Liver (tissue), 9 donors: ENCODE data around the gene XYLT1. TPM values are rescaled to one million over a fixed set of nuclear protein-coding genes. Genes with fewer than 3 reads are reported as not detected.
"Not testable (repeated sequence)": the region's sequence is repeated elsewhere in the genome, so short reads cannot be mapped to it uniquely, and the experiment has no call there.

Experiments
- DNase-seq: peaks from one replicate; pipeline ENCODE4 v3.0.0-alpha.2; 2017; ENCODE audit warnings: low spot score
- H3K27ac ChIP-seq, 2 donors: one replicate each; pipeline ENCODE4 v1.7.0; 2013; ENCODE audit warnings: inconsistent platforms in 2 of 2, low read length in 2 of 2, control low read depth in 1 of 2, low read depth in 1 of 2, mild to moderate bottlenecking in 1 of 2
- H3K27me3 ChIP-seq, 4 donors: one replicate each; pipeline versions ENCODE4 v1.6.1 to v1.7.0; 2013; ENCODE audit warnings: low read length in 3 of 4, inconsistent platforms in 1 of 4, mild to moderate bottlenecking in 1 of 4, moderate library complexity in 1 of 4; ENCODE audit not compliant: control insufficient read depth in 4 of 4, insufficient read depth in 4 of 4
- H3K36me3 ChIP-seq, 4 donors: one replicate each; pipeline versions ENCODE4 v1.6.1 to v1.7.0; 2013; ENCODE audit warnings: low read length in 3 of 4, mild to moderate bottlenecking in 3 of 4, low read depth in 1 of 4, moderate library complexity in 1 of 4; ENCODE audit not compliant: control insufficient read depth in 4 of 4, insufficient read depth in 3 of 4
- H3K4me1 ChIP-seq, 4 donors: one replicate each; pipeline versions ENCODE4 v1.6.1 to v1.7.0; 2013; ENCODE audit warnings: low read length in 3 of 4, mild to moderate bottlenecking in 3 of 4, moderate library complexity in 1 of 4; ENCODE audit not compliant: control insufficient read depth in 4 of 4, insufficient read depth in 4 of 4
- H3K4me3 ChIP-seq, 3 donors: one replicate each; pipeline versions ENCODE4 v1.6.1 to v1.7.0; 2013; ENCODE audit warnings: low read length in 3 of 3, control low read depth in 1 of 3, low read depth in 1 of 3, mild to moderate bottlenecking in 1 of 3
- H3K9ac ChIP-seq, 2 donors: one replicate each; pipeline ENCODE4 v1.7.0; 2013; ENCODE audit warnings: low read length in 2 of 2, mild to moderate bottlenecking in 2 of 2, moderate library complexity in 2 of 2, control low read depth in 1 of 2, low read depth in 1 of 2
- H3K9me3 ChIP-seq, 4 donors: one replicate each; pipeline versions ENCODE4 v1.6.1 to v1.7.0; 2013; ENCODE audit warnings: low read length in 3 of 4; ENCODE audit not compliant: control insufficient read depth in 4 of 4
- ATF3 ChIP-seq: IDR thresholded peaks from 2 replicates; pipeline ENCODE4 v1.6.1; 2016; ENCODE audit warnings: antibody characterized with exemption
- CTCF ChIP-seq: fragments of 150-350 bp; IDR thresholded peaks from 2 replicates; pipeline ENCODE4 v1.5.1; 2017; ENCODE audit warnings: improper control_type of control experiment, low read depth, low read length; ENCODE audit not compliant: missing input control
- FOXA1 ChIP-seq: IDR thresholded peaks from 2 replicates; pipeline ENCODE4 v1.6.1; 2016; ENCODE audit warnings: antibody characterized with exemption
- FOXA2 ChIP-seq: IDR thresholded peaks from 2 replicates; pipeline ENCODE4 v1.6.1; 2016; ENCODE audit warnings: antibody characterized with exemption
- GABPA ChIP-seq, 2 donors: IDR thresholded peaks in 1 of 2; conservative IDR thresholded peaks in 1 of 2; 2 replicates each; pipeline ENCODE4 v1.6.1; 2016; ENCODE audit warnings: antibody characterized with exemption in 2 of 2, mild to moderate bottlenecking in 1 of 2, moderate library complexity in 1 of 2
- HNF4A ChIP-seq, 2 donors: conservative IDR thresholded peaks; 2 replicates each; pipeline ENCODE4 v1.6.1; 2016; ENCODE audit warnings: antibody characterized with exemption in 2 of 2, mild to moderate bottlenecking in 2 of 2
- HNF4G ChIP-seq: IDR thresholded peaks from 2 replicates; pipeline ENCODE4 v1.6.1; 2016; ENCODE audit warnings: antibody characterized with exemption
- JUND ChIP-seq, 2 donors: IDR thresholded peaks; 2 replicates each; pipeline ENCODE4 v1.6.1; 2016; ENCODE audit warnings: antibody characterized with exemption in 2 of 2
- MAX ChIP-seq: IDR thresholded peaks from 2 replicates; pipeline ENCODE4 v1.6.1; 2016; ENCODE audit warnings: antibody characterized with exemption
- NR2F2 ChIP-seq: IDR thresholded peaks from 2 replicates; pipeline ENCODE4 v1.6.1; 2016; ENCODE audit warnings: antibody characterized with exemption
- REST ChIP-seq: IDR thresholded peaks from 2 replicates; pipeline ENCODE4 v1.6.1; 2016; ENCODE audit warnings: antibody characterized with exemption, mild to moderate bottlenecking
- SP1 ChIP-seq: IDR thresholded peaks from 2 replicates; pipeline ENCODE4 v1.6.1; 2018; ENCODE audit warnings: antibody characterized with exemption, mild to moderate bottlenecking
- TAF1 ChIP-seq: conservative IDR thresholded peaks from 2 replicates; pipeline ENCODE4 v1.6.1; 2016; ENCODE audit warnings: antibody characterized with exemption, mild to moderate bottlenecking
- YY1 ChIP-seq: IDR thresholded peaks from 2 replicates; pipeline ENCODE4 v1.6.1; 2016; ENCODE audit warnings: antibody characterized with exemption, mild to moderate bottlenecking
- ZBTB33 ChIP-seq: IDR thresholded peaks from 2 replicates; pipeline ENCODE4 v1.6.1; 2016; ENCODE audit warnings: antibody characterized with exemption
- WGBS: extraction: QIAGEN DNeasy Blood & Tissue Kit; methylation state at CpG from one replicate; pipeline ENCODE4 v1.1.7; 2013; 5-methylcytosine and 5-hydroxymethylcytosine counted together
- polyA plus RNA-seq, 2 donors: library from polyadenylated mRNA; stranded (reverse) in 1 of 2; unstranded in 1 of 2; fragments of 200-250 nt in 1 of 2; fragments of >200 nt in 1 of 2; fragmentation: Nextera tagmentation in 1 of 2; extraction: Ambion mirVana in 1 of 2; gene quantifications; one replicate each; pipeline versions ENCODE4 v1.2.1 to v1.2.3, GENCODE V29; 2013 to 2015
- total RNA-seq, 2 donors: library from RNA; depleted of rRNA; stranded (reverse); fragments of >200 nt; gene quantifications; one replicate each; pipeline ENCODE4 v1.2.3, GENCODE V29; 2014
- donor health status: healthy.
- donor health status: healthy.
- donor health status: healthy.
- donor health status: healthy.
- donor health status: healthy.

The XYLT1 gene
- total and polyA plus RNA-seq, 4 donors: 0.25 to 2.3 (median 0.53) TPM

GRCh38 chr16:17508303-17508702 is 37.5 kb upstream of the XYLT1 start:
- no peaks in the 10 kb centered on the region for H3K4me1 ChIP-seq
- H3K9me3 ChIP-seq: peaks cover 0 to 3% (median 1%) of the 10 kb centered on the region in 4 donors
- H3K9ac ChIP-seq: no peak overlapping the region
- TF ChIP-seq NR2F2 (no peak), HNF4G (no peak), TAF1 (no peak), ATF3 (no peak), YY1 (no peak), REST (no peak)
- H3K27ac ChIP-seq: no peak overlapping the region
- peaks cover 0 to 4% (median 1%) of the 10 kb centered on the region in 4 donors for H3K27me3 ChIP-seq
- 77% methylated on average over 9 of the region's 9 CpGs for WGBS
- no peaks in the 10 kb centered on the region for H3K36me3 ChIP-seq
- no peak for DNase-seq
- no peak overlapping the region for H3K4me3 ChIP-seq

GRCh38 chr16:17507516-17507915 is 36.8 kb upstream of the XYLT1 start:
- H3K4me1 ChIP-seq, H3K9ac ChIP-seq, H3K9me3 ChIP-seq, H3K4me3 ChIP-seq, H3K36me3 ChIP-seq, H3K27ac ChIP-seq, H3K27me3 ChIP-seq, DNase-seq: not testable (repeated sequence)
- 73% methylated on average over 8 of the region's 8 CpGs for WGBS

- not testable (repeated sequence) for H3K9me3 ChIP-seq, H3K4me1 ChIP-seq, H3K27ac ChIP-seq, H3K4me3 ChIP-seq, H3K9ac ChIP-seq, DNase-seq, H3K27me3 ChIP-seq, H3K36me3 ChIP-seq
- whole genome bisulfite sequencing: 97% methylated on average over 21 of the region's 26 CpGs
These were observed 35.1 kb upstream of the XYLT1 start for GRCh38 chr16:17505828-17506227.

- Histone ChIP-seq H3K27ac (no peak overlapping the region), H3K9me3 (peaks cover 0 to 3% (median 1%) of the 10 kb centered on the region in 4 donors), H3K36me3 (no peaks in the 10 kb centered on the region), H3K9ac (no peak overlapping the region), H3K27me3 (peaks cover 0 to 3% (median 0%) of the 10 kb centered on the region in 4 donors), H3K4me1 (no peaks in the 10 kb centered on the region), H3K4me3 (no peak overlapping the region)
- WGBS: 68% methylated on average over 2 of the region's 2 CpGs
- no peak for DNase-seq
- TF ChIP-seq FOXA1 (no peak), SP1 (no peak), CTCF (no peak), ATF3 (no peak), MAX (no peak), JUND (IDR thresholded peaks at IDR 0.05) (no peak), GABPA (IDR thresholded peaks at IDR 0.05 in 1 of 2, conservative IDR thresholded peaks at IDR 0.05 in 1 of 2) (no peak), HNF4G (no peak), NR2F2 (no peak), FOXA2 (no peak), ZBTB33 (no peak), HNF4A (conservative IDR thresholded peaks at IDR 0.05) (no peak)
These were observed 33.3 kb upstream of the XYLT1 start for GRCh38 chr16:17504050-17504449.
